GM21737 (cell line): ENCODE results near the gene DOCK3.
"Not testable (repeated sequence)": the region's sequence is repeated elsewhere in the genome, so short reads cannot be mapped to it uniquely, and the experiment has no call there.

Source experiments
- ATAC-seq: cut with Tn5 transposase; IDR thresholded peaks from one replicate; pipeline ENCODE4 v1.9.1; 2021; ENCODE audit warnings: mild to moderate bottlenecking, moderate library complexity; ENCODE audit not compliant: unreplicated experiment

Gene DOCK3

DNA sequence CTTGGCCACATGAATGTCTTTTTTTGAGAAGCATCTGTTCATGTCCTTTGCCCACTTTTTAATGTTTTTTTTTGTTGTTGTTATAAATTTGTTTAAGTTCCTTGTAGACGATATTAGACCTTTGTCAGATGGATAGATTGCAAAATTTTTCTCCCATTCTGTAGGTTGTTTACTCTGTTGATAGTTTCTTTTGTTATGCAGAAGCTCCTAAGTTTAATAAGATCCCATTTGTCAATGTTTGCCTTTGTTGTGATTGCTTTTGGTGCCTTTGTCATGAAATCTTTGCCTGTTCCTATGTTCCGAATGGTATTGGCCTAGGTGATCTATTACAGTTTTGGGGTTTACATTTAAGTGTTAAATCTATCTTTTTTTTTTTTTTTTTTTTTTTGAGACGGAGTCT lies 116.2 kb downstream of the DOCK3 start:
- ATAC-seq: not testable (repeated sequence)

DNA sequence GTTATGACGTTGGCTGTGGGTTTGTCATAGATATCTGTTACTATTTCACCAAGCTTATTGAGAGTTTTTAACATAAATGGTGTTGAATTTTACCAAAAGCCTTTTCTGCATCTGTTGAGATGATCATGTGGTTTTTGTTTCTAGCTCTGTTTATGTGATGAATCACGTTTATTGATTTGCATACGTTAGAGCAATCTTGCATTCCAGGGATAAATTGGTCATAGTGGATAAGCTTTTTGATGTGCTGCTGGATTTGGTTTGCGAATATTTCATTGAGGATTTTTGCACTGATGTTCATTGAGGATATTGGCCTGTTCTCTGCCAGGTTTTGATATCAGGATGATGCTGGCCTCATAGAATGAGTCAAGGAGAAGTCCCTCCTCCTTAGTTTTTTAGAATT lies 117.8 kb downstream of the DOCK3 start:
- no peak for ATAC-seq

DNA sequence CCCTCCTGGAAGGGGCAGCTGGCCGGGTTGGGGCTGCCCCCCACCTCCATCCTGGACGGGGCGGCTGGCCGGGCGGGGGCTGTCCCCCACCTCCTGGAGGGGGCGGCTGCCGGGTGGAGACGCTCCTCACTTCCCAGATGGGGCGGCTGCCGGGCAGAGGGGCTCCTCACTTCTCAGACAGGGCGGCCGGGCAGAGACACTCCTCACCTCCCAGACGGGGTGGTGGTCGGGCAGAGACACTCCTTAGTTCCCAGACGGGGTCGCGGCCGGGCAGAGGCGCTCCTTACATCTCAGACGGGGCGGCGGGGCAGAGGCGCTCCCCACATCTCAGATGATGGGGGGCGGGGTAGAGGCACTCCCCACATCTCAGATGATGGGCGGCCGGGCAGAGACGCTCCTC lies 129.1 kb downstream of the DOCK3 start:
- ATAC-seq: not testable (repeated sequence)

DNA sequence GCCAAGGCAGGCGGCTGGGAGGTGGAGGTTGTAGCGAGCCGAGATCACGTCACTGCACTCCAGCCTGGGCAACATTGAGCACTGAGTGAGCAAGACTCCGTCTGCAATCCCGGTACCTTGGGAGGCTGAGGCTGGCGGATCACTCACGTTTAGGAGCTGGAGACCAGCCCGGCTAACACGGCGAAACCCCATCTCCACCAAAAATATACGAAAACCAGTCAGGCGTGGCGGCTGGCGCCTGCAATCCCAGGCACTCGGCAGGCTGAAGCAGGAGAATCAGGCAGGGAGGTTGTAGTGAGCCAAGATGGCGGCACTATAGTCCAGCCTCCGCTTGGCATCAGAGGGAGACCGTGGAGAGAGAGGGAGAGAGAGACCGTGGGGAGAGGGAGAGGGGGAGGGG lies 129.6 kb downstream of the DOCK3 start:
- not testable (repeated sequence) for ATAC-seq

DNA sequence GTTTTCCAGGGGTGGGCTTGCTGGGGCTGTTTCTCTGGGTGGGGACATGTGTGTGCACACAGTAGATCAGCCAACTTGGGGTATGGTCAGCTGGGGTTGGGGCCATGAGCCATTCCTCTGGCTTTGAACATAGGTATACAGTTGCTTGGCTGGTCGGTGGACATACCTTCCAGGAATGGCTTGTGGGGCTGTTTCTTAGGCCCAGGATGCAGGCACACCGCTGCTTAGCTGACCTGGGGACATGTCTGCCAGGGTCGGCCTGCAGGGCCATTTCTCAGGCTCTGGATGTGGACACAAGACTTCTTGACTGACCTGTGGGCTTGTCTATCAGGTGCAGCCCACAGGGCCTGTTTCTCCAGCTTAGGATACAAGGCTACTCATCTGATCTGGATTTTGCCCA lies 130.6 kb downstream of the DOCK3 start:
- ATAC-seq: no peak

DNA sequence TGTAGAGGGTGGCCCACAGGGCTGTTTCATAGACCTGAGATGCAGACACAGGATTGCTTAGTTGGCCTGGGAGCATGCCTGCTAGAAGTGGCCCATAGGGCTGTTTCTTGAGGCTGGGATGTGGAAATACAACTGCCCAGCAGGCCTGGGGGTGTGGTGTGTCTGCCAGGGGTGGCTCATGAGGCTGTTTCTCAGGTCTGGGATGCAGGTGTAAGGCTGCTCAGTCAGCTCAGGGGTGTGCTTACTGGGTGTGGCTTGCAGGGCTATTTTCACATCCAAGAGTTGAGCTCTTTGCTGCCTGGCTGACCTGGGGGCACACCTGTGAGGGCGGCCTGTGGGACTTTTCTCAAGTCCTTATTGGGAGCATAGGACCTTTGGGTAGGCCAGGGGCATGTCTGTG lies 131.3 kb downstream of the DOCK3 start:
- no peak for ATAC-seq

DNA sequence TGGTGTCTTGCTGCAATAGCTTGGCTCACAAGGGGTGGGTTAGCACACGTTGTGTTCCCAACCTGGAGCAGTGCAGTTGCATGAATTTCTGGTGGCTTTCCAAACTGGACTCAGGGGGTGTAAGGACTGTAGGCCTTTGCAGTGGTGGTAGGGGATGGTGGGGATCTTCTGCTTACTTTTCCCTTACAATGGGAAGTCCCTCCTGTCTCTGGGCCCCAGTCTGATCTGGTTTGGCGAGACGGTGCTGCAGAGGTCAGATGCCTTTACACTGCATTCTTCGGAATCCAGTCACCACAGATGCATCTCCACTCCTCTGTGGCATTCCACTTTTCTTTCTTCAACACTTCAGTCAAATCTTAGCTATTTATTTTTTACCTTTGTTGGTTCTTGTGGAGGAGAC lies 132.1 kb downstream of the DOCK3 start:
- no peak for ATAC-seq

DNA sequence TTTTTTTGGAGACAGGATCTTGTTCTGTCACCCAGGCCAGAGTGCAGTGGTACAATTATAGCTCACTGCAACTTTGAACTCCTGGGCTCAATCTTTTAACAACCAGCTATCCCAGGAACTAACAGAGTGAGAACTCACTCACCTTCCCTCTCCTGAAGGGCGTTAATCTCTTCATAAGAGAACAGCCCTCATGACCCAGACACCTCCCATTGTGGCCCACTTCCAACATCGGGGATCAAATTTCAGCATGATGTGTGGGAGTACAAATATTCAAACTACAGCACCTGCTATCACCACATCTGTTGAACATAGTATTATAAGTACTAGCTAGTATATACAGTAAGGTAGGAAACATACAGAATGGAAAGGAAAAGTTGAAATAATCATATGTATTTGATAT lies 132.5 kb downstream of the DOCK3 start:
- ATAC-seq: no peak

DNA sequence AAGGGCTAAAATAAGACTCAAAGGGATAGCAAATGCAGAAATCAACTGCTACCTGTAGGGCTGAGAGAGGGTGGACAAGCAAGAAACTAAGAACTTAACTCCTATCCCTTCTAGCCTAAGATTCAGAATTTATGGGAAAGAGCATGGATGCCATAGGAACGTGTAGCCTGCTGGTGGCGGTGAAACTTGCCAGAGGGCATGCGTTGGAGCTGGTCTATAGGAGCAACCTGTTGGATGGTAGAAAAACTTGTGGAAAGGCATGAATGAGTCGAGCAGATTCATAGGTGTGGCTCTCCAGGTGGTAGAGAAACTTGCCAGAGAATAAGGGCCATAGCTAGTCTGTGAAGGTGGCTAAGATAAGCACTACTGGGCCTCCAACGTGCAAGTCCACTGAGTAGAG lies 137.2 kb downstream of the DOCK3 start:
- no peak for ATAC-seq

DNA sequence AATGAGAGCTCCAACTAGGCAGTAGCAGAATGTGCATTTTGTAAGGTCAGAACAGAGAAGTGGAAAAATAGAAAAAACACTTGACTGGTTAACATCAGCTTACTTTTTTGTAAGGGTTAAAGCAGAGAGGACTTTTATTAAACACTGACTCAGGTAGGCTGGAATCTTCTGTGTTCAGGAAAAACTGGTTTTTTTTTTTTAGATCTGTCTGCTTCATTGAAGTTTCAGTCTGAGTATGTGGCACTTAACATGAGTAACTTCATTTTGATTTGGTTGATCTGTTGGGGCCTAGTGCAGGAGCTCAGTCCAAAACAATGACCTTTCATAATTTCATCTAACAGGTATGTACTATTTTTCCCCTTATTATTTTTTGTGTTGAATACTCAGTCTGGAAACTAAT lies 141.1 kb downstream of the DOCK3 start:
- no peak for ATAC-seq

DNA sequence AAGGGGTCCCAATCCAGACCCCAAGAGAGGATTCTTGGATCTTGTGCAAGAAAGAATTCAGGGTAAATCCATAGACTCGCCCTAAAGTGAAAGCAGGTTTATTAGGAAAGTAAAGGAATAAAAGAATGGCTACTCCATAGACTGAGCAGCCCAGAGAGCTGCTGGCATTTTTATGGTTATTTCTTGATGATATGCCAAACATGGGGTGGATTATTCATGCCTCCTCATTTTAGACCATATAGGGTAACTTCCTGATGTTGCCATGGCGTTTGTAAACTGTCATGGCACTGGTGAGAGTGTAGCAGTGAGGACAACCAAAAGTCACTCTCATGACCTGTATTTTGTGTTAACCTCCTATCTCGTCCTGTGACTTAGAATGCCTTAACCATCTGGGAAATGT lies 142.2 kb downstream of the DOCK3 start:
- no peak for ATAC-seq

DNA sequence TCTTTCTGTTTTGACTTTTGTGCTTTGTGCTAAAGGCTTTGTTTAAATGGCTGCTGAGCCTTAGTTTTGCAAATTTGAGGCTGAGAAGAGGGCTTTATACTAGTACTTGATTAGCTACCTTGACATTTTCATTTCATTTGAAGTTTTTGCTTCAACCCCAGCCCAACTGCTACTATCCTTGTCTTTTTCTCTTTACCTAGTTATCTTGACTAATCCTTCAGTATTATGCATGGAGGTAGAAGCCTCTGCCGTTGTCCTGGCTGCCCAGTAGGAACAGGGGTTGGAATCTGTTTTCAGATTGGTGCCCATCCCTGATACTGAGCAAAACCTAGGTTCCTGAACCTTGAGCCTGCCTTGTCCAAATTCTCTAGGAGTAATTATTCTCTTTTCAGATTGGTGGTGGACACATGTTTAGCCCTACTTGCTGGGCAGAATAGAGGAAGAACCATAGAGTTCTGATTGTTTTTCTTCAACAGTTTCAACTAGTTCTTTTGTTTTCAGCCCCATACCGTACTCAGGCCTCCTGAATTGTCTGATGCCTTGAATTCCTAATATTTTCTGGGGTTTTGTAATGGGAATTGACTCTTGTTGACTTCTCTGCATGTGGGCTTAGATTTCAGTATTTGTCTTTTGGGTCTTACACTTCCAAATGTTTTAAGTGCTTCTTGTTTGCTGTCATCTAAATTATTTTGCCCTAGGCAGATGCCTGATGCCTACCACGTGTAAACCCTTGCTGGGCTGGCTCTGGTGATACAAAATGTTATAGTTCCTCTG lies 143.2 kb downstream of the DOCK3 start:
- ATAC-seq: no peak

DNA sequence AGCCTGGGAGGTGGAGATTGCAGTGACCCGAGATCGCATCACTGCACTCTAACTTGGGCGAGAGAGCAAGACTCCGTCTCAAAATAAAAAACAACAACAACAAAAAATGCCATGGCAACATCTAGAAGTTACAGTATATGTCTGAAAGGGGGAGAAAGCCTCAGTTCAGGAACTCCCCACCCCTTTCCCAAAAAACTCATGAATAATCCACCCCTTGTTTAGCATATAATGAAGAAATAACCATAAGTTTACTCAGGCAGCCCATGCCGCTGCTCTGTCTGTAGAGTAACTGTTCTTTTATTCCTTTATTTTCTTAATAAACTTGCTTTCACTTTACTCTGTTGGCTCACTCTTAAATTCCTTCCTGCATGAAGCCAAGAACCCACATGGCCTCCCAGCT lies 145.2 kb downstream of the DOCK3 start:
- ATAC-seq: no peak

DNA sequence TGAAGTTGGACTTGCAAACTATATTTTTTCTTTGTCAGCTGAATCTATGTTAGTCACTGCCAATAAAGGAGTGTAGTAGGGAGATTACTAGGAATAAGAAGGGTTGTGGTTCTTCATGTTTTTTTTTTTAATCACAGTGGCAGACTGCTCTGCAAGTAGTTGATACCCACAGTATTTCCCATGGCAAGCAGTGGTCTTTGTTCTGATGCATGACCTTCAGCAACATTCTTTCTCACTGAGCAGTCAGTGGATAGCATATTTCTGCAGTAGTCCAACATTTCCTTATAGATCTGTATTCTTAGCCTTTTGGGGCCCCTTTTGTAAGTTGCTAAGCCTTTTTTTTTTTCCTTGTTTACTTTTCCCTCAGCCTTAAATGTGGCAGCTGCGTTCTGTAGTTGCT lies 151.1 kb downstream of the DOCK3 start:
- no peak for ATAC-seq

DNA sequence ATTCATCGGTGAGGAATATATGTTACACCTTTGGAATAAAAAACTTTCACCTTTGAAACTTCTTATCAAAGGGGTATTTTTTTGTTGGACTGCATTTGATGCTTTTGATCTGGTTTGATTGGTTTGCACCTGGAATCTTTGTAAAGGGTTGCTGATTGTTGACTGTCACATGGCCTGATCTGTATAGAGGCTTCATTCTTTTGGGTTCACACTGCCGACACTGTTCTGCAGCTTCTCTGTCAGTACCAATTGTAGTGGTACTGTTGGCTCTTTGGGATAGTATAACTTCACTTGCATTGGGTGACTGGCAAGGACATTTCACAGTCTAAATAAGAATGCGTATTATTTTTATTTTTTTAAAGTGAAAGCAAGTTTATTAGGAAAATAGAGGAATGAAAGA lies 155.7 kb downstream of the DOCK3 start:
- no peak for ATAC-seq

DNA sequence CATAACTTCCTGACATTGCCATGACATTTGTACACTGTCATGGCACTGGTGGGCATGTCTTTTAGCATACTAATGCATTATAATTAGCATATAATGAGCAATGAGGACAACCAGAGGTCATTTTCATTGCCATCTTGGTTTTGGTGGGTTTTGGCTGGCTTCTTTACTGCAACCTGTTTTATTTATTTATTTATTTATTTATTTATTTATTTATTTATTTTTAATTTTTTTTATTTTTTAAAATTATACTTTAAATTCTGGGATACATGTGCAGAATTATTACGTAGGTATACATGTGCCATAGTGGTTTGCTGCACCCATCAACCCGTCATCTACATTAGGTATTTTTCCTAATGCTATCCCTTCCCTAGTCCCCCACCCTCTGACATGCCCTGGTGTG lies 156.3 kb downstream of the DOCK3 start:
- not testable (repeated sequence) for ATAC-seq

DNA sequence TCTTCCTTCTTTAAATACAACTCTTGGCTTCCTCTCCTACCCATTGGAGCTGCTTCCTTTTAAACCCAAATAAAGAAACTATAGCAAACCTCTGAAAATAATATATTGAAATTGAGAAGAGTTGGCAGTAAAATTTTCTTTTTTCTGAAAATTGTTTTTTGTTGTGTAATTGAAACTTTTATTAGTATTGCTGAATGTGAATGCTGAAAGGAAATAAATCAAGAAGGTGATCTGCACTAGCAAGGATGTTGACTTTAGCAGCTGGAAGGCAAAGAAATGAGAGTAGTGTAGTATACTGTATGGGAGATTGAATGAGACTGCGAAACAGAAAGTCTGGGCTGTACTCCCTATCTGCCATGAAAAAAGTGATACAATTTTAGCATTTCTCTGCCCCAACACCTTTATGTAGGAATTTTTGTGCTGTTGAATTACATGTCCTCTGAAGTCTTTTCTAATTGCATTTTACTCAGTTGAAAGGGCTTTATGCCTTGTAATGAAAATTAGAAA lies 166.3 kb downstream of the DOCK3 start:
- ATAC-seq: no peak

DNA sequence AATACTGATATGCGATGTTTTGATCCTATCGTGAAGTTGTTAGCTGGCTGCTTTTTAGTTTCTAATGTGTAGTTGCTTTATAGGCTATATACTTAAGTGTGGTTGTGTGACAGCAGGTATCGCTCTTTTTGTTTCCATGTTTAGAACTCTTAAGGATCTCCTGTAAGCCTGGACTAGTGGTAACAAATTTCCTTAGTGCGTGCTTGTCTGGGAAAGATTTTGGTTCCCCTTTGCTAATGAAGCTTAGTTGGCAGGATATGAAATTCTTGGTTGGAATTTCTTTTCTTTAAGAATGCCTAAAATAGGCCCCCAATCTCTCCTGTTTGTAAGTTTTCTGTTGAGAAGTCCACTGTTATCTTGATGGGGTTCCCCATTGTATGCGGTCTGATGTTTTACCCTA lies 173.6 kb downstream of the DOCK3 start:
- no peak for ATAC-seq

DNA sequence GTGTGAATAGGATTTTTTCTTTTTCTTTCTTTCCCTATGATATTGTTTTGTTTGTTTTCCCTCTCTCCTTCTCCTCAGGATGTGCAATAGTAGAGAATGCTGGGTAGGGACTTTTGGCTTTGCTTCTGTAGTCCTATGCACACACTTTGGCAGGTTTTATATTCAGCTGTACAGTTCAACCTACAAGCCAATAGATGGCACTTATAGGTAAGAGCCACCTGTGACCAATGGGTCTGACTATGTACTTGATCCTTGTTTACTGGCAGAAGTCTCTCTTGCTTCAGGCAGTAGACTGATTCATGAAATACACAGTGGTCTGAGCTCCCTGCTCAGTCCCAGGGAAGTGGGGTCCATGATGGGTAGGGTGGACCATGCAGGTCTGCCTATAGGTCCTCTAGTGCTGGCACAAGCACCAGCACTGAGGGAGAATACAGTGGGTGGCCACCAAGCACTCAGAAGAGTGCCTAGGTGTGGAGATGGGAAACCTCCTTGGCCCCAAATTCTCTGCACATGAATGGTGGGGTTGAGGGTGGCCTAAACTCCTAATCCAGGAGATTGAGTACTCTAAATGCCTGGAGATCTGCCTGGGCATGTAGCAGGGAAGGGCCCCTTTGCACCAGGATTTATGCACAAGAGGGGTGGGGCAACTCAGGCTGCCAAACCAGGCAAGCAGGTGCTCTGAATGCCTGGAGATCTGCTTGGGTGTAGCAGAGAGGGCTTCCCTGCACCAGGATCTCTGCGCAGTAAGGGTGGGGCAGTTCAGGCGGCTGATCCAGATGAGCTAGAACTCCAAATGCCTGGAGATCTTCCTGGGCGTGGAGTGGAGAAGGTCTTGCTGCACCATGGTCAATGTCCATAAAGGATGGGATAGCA lies 176.1 kb downstream of the DOCK3 start:
- ATAC-seq: no peak

DNA sequence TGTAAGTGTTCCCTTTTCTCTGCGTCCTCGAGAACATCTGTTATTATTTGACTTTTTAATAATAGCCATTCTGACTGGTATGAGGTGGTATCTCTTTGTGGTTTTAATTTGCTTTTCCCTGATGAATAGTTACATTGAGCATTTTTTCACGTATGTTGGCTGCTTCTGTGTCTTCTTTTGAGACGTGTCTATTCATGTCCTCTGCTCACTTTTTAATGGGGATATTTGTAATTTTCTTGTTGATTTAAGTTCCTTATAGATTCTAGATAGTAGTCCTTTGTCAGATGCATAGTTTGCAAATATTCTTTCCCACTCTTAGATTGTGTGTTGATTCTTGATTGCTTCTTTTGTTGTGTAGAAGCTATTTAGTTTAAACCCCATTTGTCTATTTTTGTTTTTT lies 179.2 kb downstream of the DOCK3 start:
- no peak for ATAC-seq

DNA sequence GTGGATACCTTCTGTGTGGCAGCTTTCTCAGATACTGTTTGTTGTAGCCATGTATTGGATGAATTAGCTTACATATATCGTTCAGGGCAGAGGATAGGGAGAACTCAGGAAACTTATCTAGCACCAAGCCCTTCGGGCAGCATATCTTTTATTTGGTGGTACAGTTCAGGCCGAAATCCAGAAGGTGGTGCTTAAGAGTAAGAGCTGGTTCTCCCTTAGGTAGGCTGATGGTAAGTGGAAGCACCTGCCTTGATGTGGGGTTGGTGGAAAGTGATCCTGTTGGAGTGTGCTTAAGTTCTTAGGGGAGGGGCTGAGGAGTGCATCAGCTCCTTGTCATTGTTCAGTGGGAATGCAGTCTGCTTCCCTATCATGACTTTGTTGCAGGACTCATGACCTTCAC lies 187.5 kb downstream of the DOCK3 start:
- no peak for ATAC-seq
